IMR-90 (cell line): Measurements from ENCODE around the gene LIPG.

Source experiments
- CEBPB ChIP-seq: IDR thresholded peaks from 2 replicates; pipeline ENCODE4 v1.6.1; 2012; ENCODE audit warnings: low read depth, low read length, improper control_type of control experiment
- CHD1 ChIP-seq: IDR thresholded peaks from 2 replicates; pipeline ENCODE4 v1.6.1; 2012; ENCODE audit warnings: low read depth, low read length, improper control_type of control experiment
- CTCF ChIP-seq: conservative IDR thresholded peaks from 2 replicates; pipeline ENCODE4 v1.5.1; 2012; ENCODE audit warnings: mild to moderate bottlenecking, low read depth, low read length, improper control_type of control experiment
- FOS ChIP-seq: fragments of 150-350 bp; IDR thresholded peaks from 2 replicates; pipeline ENCODE4 v1.6.1; 2016; ENCODE audit warnings: low read depth, low read length
- MAFK ChIP-seq: IDR thresholded peaks from 2 replicates; pipeline ENCODE4 v1.6.1; 2012; ENCODE audit warnings: low read depth, low read length, improper control_type of control experiment
- MAZ ChIP-seq: IDR thresholded peaks from 2 replicates; pipeline ENCODE4 v1.6.1; 2012; ENCODE audit warnings: low read depth, mild to moderate bottlenecking, low read length, improper control_type of control experiment, moderate library complexity, borderline replicate concordance
- POLR2A ChIP-seq: IDR thresholded peaks from 2 replicates; pipeline ENCODE4 v1.6.1; 2012; ENCODE audit warnings: mild to moderate bottlenecking, low read depth, low read length
- RAD21 ChIP-seq: IDR thresholded peaks from 2 replicates; pipeline ENCODE4 v1.6.1; 2012; ENCODE audit warnings: low read length, improper control_type of control experiment
- RCOR1 ChIP-seq: IDR thresholded peaks from 2 replicates; pipeline ENCODE4 v1.6.1; 2012; ENCODE audit warnings: mild to moderate bottlenecking, low read length, improper control_type of control experiment; ENCODE audit not compliant: insufficient replicate concordance
- SMC3 ChIP-seq: fragments of 150-350 bp; IDR thresholded peaks from 2 replicates; pipeline ENCODE4 v1.6.1; 2016; ENCODE audit warnings: low read depth, mild to moderate bottlenecking, antibody characterized with exemption, low read length, moderate library complexity
- USF2 ChIP-seq: fragments of 150-350 bp; IDR thresholded peaks from 2 replicates; pipeline ENCODE4 v1.6.1; 2017; ENCODE audit warnings: mild to moderate bottlenecking, antibody characterized with exemption, low read length, low read depth

DNA sequence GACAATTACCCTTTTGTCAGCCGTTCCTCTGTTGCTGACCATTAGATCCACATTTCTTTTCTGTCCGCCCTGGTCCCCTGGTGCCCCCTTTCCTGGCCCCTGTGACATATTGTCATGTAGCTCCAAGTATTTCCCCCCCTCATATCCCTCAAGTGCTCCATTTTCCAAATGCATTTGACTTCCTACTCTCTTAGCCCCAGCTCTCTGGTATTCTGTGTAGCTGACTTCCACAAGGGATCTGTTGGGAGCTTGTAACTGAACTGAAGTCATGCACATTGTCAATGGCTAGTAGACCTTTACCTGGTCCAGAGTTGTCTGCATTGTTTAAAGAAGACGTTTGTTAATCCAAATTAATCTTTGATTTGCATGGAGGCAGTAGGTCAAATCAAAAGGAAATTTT is 34.8 kb downstream of the LIPG start:
- TF ChIP-seq POLR2A (no peak), CTCF (no peak), RCOR1 (no peak), CHD1 (no peak), CEBPB (no peak), FOS (no peak), USF2 (no peak), SMC3 (no peak), RAD21 (no peak), MAFK (no peak), MAZ (no peak)
